ENCODE measurements around the gene GGPS1.

DNA sequence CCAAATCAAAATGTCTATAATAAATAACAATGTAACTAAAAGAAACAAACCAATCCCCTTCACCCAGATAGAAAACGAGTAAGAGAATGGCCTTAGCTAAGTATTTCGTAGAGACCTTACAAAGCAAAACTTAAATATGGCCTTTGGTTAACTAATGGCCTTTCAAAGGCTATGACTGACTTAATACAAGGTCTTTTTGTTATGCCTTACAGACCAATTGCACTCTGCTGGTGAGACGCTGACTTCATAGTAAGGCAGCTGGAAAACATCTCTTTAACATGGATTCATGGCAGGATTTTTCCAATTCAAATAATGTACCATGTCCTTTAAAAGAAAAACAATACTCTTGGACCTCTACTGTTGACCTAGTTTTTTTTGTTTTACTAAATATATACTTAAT lies 23.1 kb downstream of the GGPS1 start:
- TF ChIP-seq YY1 (IDR thresholded peaks at IDR 0.05; ENCODE audit: insufficient read depth, insufficient read length) (no peak), ZNF274 (IDR thresholded peaks at IDR 0.05; ENCODE audit: low read depth, low read length) (no peak)
